Measurements from ENCODE around the gene SYTL2.

SYTL2 gene

DNA sequence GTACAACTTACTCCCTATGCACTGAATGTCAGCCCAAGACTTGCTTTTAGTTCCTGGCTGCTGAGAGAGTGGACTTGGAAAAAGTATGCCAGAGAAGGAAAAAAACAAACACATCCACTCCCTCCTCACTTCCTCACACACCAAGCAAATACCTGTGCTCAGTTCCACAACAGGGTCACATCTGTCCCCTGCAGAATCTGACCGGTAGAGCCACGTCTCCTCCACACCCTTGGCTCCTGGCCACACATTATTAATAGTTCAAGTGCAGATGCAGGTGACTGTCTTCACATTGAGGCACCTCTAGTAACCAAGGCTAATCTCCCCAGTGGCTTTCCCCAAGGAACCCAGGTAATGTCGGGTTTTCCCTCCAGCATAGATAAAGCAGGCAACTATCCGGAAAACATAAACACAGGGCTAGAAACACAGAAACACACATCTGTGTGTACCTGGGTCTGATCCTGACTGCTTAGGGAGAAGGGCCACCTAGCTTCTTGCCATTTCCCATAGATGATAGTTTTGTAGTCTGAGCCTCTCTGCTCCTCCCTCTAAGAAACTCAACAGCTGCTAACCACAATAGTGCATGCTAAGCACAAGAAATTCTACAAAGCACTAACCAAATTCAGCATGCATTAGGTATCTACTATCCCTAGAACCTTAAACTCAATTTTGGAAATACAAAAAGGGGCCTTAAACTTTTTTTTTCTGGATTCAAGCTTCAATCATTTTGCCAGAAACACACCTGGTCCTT lies 10.2 kb downstream of the SYTL2 start:
- Histone ChIP-seq H3K36me3 (ENCODE audit: insufficient read depth) (no peaks in the 10 kb centered on the region), H3K79me2 (ENCODE audit: insufficient read depth, low read depth) (no peaks in the 10 kb centered on the region), H3K9ac (no peak overlapping the region), H3K27ac (no peak overlapping the region), H2AFZ (ENCODE audit: low read depth) (no peak overlapping the region), H3K4me1 (ENCODE audit: low read depth, poor library complexity, severe bottlenecking) (no peaks in the 10 kb centered on the region), H3K4me2 (no peak overlapping the region), H4K20me1 (ENCODE audit: insufficient read depth) (no peaks in the 10 kb centered on the region), H3K27me3 (ENCODE audit: insufficient read depth, low read depth) (no peaks in the 10 kb centered on the region), H3K4me3 (IDR thresholded peaks at IDR 0.05; ENCODE audit: insufficient read depth, low read depth, low read length) (no peak overlapping the region)
- TF ChIP-seq, protein P1, sequence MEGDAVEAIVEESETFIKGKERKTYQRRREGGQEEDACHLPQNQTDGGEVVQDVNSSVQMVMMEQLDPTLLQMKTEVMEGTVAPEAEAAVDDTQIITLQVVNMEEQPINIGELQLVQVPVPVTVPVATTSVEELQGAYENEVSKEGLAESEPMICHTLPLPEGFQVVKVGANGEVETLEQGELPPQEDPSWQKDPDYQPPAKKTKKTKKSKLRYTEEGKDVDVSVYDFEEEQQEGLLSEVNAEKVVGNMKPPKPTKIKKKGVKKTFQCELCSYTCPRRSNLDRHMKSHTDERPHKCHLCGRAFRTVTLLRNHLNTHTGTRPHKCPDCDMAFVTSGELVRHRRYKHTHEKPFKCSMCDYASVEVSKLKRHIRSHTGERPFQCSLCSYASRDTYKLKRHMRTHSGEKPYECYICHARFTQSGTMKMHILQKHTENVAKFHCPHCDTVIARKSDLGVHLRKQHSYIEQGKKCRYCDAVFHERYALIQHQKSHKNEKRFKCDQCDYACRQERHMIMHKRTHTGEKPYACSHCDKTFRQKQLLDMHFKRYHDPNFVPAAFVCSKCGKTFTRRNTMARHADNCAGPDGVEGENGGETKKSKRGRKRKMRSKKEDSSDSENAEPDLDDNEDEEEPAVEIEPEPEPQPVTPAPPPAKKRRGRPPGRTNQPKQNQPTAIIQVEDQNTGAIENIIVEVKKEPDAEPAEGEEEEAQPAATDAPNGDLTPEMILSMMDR (conservative IDR thresholded peaks at IDR 0.05; ENCODE audit: low read depth, low read length), result no peak

DNA sequence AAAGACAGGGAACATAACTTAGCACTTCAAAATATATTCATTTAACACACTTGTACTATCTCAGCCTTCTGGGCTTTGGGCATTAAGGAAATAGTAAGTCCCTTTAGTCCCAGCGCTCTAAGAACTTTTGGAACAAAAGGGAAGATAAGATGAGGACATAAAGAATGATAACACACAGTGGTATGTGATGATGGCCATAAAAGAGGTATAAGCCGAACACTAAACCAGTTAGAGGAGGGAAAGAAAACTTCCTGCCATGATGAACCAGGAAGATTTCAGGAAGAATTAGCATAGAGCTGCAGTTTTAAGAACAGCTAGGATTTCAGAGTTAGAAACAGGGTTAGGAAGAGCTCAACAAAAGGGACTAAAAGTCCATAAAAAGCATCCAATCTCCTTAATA lies 11.8 kb downstream of the SYTL2 start:
- no peak overlapping the region for H3K27ac ChIP-seq
- no peaks in the 10 kb centered on the region for H4K20me1 ChIP-seq (ENCODE audit: insufficient read depth)
- no peaks in the 10 kb centered on the region for H3K4me1 ChIP-seq (ENCODE audit: low read depth, poor library complexity, severe bottlenecking)
- H3K4me3 ChIP-seq (IDR thresholded peaks at IDR 0.05; ENCODE audit: insufficient read depth, low read depth, low read length), result no peak overlapping the region
- no peak overlapping the region for H3K9ac ChIP-seq
- no peaks in the 10 kb centered on the region for H3K36me3 ChIP-seq (ENCODE audit: insufficient read depth)
- H3K27me3 ChIP-seq (ENCODE audit: insufficient read depth, low read depth), result no peaks in the 10 kb centered on the region
- TF ChIP-seq, protein P1 (conservative IDR thresholded peaks at IDR 0.05; ENCODE audit: low read depth, low read length), result no peak
- H2AFZ ChIP-seq (ENCODE audit: low read depth), result no peak overlapping the region
- no peak overlapping the region for H3K4me2 ChIP-seq
- no peaks in the 10 kb centered on the region for H3K79me2 ChIP-seq (ENCODE audit: insufficient read depth, low read depth)

DNA sequence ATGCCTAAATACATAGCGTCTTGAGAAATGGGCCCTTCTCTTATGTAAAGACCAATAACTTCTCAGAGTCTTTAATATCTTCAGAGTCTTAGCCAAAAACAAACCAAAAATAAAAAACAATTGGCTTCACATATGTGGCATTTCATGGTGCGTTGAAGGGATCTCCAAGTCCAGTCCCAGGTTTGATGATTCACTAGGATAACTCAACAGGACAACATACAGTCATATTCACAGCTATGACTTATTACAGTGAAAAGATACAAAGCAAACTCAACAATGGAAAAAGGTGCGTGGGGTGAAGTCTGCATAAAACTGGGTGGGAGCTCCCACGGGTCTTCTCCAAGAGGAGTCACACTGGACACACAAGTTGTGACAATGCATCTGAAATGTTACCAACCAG lies 12.6 kb downstream of the SYTL2 start:
- Histone ChIP-seq H3K4me2 (no peak overlapping the region), H2AFZ (ENCODE audit: low read depth) (no peak overlapping the region), H3K36me3 (ENCODE audit: insufficient read depth) (no peaks in the 10 kb centered on the region), H3K4me1 (ENCODE audit: low read depth, poor library complexity, severe bottlenecking) (no peaks in the 10 kb centered on the region), H3K27ac (no peak overlapping the region), H3K9ac (no peak overlapping the region), H3K27me3 (ENCODE audit: insufficient read depth, low read depth) (no peaks in the 10 kb centered on the region), H4K20me1 (ENCODE audit: insufficient read depth) (no peaks in the 10 kb centered on the region), H3K79me2 (ENCODE audit: insufficient read depth, low read depth) (no peaks in the 10 kb centered on the region), H3K4me3 (IDR thresholded peaks at IDR 0.05; ENCODE audit: insufficient read depth, low read depth, low read length) (no peak overlapping the region)
- TF ChIP-seq, protein P1 (conservative IDR thresholded peaks at IDR 0.05; ENCODE audit: low read depth, low read length), result no peak

DNA sequence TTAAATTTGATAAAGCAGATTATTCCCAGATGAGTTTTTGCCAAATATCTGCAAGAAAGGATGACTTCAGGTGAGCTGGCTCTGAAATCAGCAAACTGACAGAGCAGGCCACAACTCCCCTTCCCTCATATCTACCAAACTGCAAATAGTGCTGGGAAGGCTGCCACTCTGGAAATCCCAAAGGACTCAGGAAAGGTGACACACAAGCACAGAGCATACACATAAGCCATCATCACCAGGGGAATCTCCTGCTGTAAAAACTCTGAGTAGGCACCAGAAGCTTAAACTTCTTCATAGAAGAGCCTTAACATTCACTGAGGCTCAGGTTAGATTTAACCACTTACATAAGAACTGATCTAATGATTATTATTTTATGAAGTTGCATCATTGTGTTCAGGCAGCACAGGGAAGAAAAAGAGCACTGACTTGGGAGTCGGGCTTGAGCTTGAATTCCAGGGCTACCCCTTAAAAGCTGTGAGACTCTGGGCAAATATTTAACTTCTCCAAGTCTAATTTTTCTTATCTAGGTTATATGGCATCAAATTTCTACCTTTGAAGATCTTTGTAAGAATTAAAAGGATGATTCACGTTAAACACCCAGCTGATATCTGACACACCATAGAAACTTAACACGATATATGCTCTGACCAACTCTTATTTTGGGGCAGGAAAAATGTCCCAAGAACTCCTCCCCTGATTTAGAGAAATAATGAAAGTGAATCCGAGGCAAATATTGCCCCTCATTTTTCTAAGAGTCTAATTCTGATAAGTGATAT lies 15.0 kb downstream of the SYTL2 start:
- Histone ChIP-seq H3K4me2 (no peak overlapping the region), H3K36me3 (ENCODE audit: insufficient read depth) (no peaks in the 10 kb centered on the region), H2AFZ (ENCODE audit: low read depth) (no peak overlapping the region), H3K4me3 (IDR thresholded peaks at IDR 0.05; ENCODE audit: insufficient read depth, low read depth, low read length) (no peak overlapping the region), H4K20me1 (ENCODE audit: insufficient read depth) (no peaks in the 10 kb centered on the region), H3K4me1 (ENCODE audit: low read depth, poor library complexity, severe bottlenecking) (no peaks in the 10 kb centered on the region), H3K9ac (no peak overlapping the region), H3K27me3 (ENCODE audit: insufficient read depth, low read depth) (no peaks in the 10 kb centered on the region), H3K27ac (no peak overlapping the region), H3K79me2 (ENCODE audit: insufficient read depth, low read depth) (no peaks in the 10 kb centered on the region)
- TF ChIP-seq, protein P1 (conservative IDR thresholded peaks at IDR 0.05; ENCODE audit: low read depth, low read length), result no peak
